GM12801 (cell line): Measurements from ENCODE around the gene CEP83.

Experiments used
- TF ChIP-seq, protein P1 (sequence below): IDR thresholded peaks from one replicate; pipeline ENCODE4 v1.5.1; 2011; ENCODE audit warnings: control low read depth; ENCODE audit not compliant: insufficient read length; ENCODE audit errors: extremely low read depth

CEP83 gene

GRCh38 chr12:94329366-94329765 lies 130.3 kb downstream of the CEP83 start:
- TF ChIP-seq, protein P1, sequence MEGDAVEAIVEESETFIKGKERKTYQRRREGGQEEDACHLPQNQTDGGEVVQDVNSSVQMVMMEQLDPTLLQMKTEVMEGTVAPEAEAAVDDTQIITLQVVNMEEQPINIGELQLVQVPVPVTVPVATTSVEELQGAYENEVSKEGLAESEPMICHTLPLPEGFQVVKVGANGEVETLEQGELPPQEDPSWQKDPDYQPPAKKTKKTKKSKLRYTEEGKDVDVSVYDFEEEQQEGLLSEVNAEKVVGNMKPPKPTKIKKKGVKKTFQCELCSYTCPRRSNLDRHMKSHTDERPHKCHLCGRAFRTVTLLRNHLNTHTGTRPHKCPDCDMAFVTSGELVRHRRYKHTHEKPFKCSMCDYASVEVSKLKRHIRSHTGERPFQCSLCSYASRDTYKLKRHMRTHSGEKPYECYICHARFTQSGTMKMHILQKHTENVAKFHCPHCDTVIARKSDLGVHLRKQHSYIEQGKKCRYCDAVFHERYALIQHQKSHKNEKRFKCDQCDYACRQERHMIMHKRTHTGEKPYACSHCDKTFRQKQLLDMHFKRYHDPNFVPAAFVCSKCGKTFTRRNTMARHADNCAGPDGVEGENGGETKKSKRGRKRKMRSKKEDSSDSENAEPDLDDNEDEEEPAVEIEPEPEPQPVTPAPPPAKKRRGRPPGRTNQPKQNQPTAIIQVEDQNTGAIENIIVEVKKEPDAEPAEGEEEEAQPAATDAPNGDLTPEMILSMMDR = no peak

DNA sequence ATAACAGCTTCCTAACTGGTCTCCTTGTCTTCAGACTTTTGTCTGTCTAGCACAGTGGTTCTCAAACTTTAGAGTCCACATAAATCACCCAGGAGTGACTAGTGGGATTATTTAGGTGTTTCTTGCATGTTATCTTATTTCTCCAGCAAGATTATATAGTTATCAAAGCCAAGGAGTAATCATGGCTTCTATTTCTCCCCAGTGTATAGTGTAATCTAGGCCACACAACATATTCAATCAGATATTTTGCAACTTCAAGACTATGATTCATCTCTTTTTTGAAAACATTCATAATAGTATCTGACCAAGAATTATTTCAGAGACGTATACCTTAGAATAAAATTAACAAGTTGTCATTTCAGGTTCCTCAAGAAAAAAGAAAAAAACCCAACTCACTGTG lies 131.9 kb downstream of the CEP83 start:
- TF ChIP-seq, protein P1 = no peak

- TF ChIP-seq, protein P1 = no peak
These were observed 132.9 kb downstream of the CEP83 start for GRCh38 chr12:94326727-94327126.

DNA sequence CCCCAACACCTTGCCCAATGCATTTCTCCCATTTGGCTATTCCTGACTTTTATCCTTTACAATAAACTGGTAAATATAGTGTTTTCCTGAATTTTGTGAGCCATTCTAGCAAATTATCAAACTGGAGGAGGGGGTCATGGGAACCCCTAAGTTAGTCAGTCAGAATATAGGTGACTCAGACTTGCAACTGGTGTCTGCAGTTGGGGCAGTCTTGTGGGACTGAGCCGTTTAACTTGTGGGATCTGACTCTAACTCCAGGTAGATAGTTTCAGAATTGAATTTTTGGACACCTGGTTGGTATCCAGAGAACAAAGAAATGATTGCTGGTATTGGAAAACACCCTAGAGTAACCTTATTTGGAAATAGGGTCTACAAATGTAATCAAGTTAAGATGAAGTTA lies 133.4 kb downstream of the CEP83 start:
- TF ChIP-seq, protein P1 = no peak

GRCh38 chr12:94322346-94322745 lies 137.3 kb downstream of the CEP83 start:
- TF ChIP-seq, protein P1 = no peak

GRCh38 chr12:94320109-94320508 lies 139.6 kb downstream of the CEP83 start:
- TF ChIP-seq, protein P1 = no peak

GRCh38 chr12:94318181-94318580 lies 141.5 kb downstream of the CEP83 start:
- TF ChIP-seq, protein P1 = no peak

DNA sequence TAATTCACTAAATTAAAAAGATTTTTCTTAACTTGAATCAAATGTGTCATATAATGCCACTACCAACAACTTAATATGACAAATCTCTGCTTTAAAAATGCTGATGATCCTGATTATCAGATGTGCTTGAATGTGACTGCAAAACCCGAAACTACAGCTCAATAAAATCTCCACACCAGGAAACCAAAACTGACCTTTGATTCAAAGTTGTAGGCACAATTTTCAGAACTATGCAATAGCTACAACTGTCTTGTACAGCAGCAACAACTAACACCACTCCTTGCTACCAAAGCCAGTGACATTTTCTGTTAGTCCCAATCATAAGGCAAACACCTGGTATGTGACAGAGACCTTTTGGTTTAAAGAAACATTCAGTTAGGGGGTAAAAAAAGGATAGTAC lies 147.3 kb downstream of the CEP83 start:
- TF ChIP-seq, protein P1 = no peak
